HepG2 (cell line): ENCODE measurements around the gene KIF3C. TPM values are rescaled to one million over a fixed set of nuclear protein-coding genes. Genes with fewer than 3 reads are reported as not detected.
"Not testable (repeated sequence)": the region's sequence is repeated elsewhere in the genome, so short reads cannot be mapped to it uniquely, and the experiment has no call there.

Experiments used
- ATAC-seq: fragments of 200-7000 bp; cut with Tn5 transposase; 3 replicates; pipeline ENCODE4 v1.9.1; 2020; ENCODE audit warnings: mild to moderate bottlenecking, moderate library complexity
- BruUV-seq: library from RNA; stranded (reverse); fragments of 400-500 nt; replicated peaks from 2 replicates; lab custom pipeline; 2021; lab: Mats Ljungman, UMichigan
- CTCF ChIA-PET: fragments of 300-600 bp; formaldehyde crosslinking; extraction: SDS; loops from one replicate; lab custom pipeline; 2021; ENCODE audit warnings: low total read pairs, inconsistent platforms, low intra/inter-chr PET ratio; lab: Yijun Ruan, JAX
- POLR2A ChIA-PET: fragments of 350-600 bp; sonication (Branson Sonifier 250); formaldehyde crosslinking; loops from one replicate; lab custom pipeline; 2020; ENCODE audit warnings: antibody characterized with exemption, inconsistent platforms; lab: Yijun Ruan, JAX
- DNase-seq: peaks from one replicate; pipeline ENCODE4 v3.0.0-alpha.2; 2015; ENCODE audit warnings: low spot score
- FAIRE-seq: peaks from 3 replicates; lab custom pipeline; 2011; peaks lifted over from hg19 to GRCh38; lab: Jason Lieb, UNC
- H2AFZ ChIP-seq: one replicate; pipeline ENCODE4 v1.6.1; 2011; ENCODE audit warnings: low read length, inconsistent platforms
- H3K27ac ChIP-seq: fragments of 300-600 bp; 3 replicates; pipeline ENCODE4 v1.8.0; 2011; ENCODE audit warnings: mixed run types, mild to moderate bottlenecking, mixed read lengths, low read length, inconsistent platforms; ENCODE audit not compliant: insufficient read depth; ENCODE audit errors: extremely low read length
- H3K27me3 ChIP-seq, 2 experiments: fragments of 200-600 bp in 1 of 2; 2 replicates in 1 of 2; 3 replicates in 1 of 2; pipeline versions ENCODE4 v1.6.0 to v1.8.0; 2011; ENCODE audit warnings: low read length in 2 of 2, mild to moderate bottlenecking in 2 of 2, moderate library complexity in 2 of 2, inconsistent platforms in 1 of 2; ENCODE audit not compliant: insufficient read depth in 2 of 2, control insufficient read depth in 1 of 2
- H3K36me3 ChIP-seq, 2 experiments: fragments of 200-600 bp in 1 of 2; replicated peaks in 1 of 2; 2 replicates in 1 of 2; 3 replicates in 1 of 2; pipeline versions ENCODE4 v1.5.1 to v1.8.0; 2011; ENCODE audit warnings: low read length in 2 of 2, inconsistent platforms in 1 of 2; ENCODE audit not compliant: insufficient read depth in 2 of 2, control insufficient read depth in 1 of 2
- H3K4me1 ChIP-seq: 2 replicates; pipeline ENCODE4 v1.5.1; 2012; ENCODE audit warnings: low read length, inconsistent platforms; ENCODE audit not compliant: insufficient read depth
- H3K4me2 ChIP-seq: 2 replicates; pipeline ENCODE4 v1.6.0; 2011; ENCODE audit warnings: low read depth, low read length, inconsistent platforms
- H3K4me3 ChIP-seq, 3 experiments: fragments of 200-600 bp in 1 of 3; sonication (generic), shearing (Covaris generic) in 1 of 3; replicated peaks in 1 of 3; 2 replicates each; pipeline ENCODE4 v1.5.1; 2011 to 2016; ENCODE audit warnings: low read length in 3 of 3, inconsistent platforms in 2 of 3, low read depth in 2 of 3, mild to moderate bottlenecking in 2 of 3, control low read depth in 1 of 3, mixed read lengths in 1 of 3; ENCODE audit not compliant: insufficient read depth in 1 of 3
- H3K79me2 ChIP-seq: one replicate; pipeline ENCODE4 v1.6.1; 2011; ENCODE audit warnings: low read length, inconsistent platforms; ENCODE audit not compliant: insufficient read depth
- H3K9ac ChIP-seq: 2 replicates; pipeline ENCODE4 v1.6.0; 2011; ENCODE audit warnings: mild to moderate bottlenecking, low read depth, low read length, inconsistent platforms; ENCODE audit not compliant: insufficient read depth
- H3K9me3 ChIP-seq: 2 replicates; pipeline ENCODE4 v1.5.1; 2012; ENCODE audit warnings: mild to moderate bottlenecking, low read length
- H4K20me1 ChIP-seq: 2 replicates; pipeline ENCODE4 v1.6.0; 2011; ENCODE audit warnings: inconsistent platforms, mild to moderate bottlenecking, low read length, moderate library complexity; ENCODE audit not compliant: insufficient read depth
- FOXP4 ChIP-seq: sonication (generic); formaldehyde crosslinking; IDR thresholded peaks from 2 replicates; pipeline ENCODE4 v1.4.0; 2020; ENCODE audit warnings: missing genetic modification reagents
- HBP1 ChIP-seq: IDR thresholded peaks from 2 replicates; pipeline ENCODE4 v1.6.1; 2016; ENCODE audit warnings: low read depth, control low read depth
- KLF12 ChIP-seq: sonication (generic); formaldehyde crosslinking; IDR thresholded peaks from 2 replicates; pipeline ENCODE4 v1.4.0; 2020; ENCODE audit warnings: missing genetic modification reagents, borderline replicate concordance
- MED8 ChIP-seq: sonication (generic); formaldehyde crosslinking; IDR thresholded peaks from 2 replicates; pipeline ENCODE4 v1.8.1; 2023; ENCODE audit warnings: mild to moderate bottlenecking, missing genetic modification reagents; ENCODE audit not compliant: insufficient replicate concordance
- POLR2AphosphoS2 ChIP-seq: IDR thresholded peaks from 2 replicates; pipeline ENCODE4 v1.6.1; 2011; ENCODE audit warnings: low read depth, low read length, improper control_type of control experiment
- SETDB1 ChIP-seq: sonication (generic); formaldehyde crosslinking; IDR thresholded peaks from 2 replicates; pipeline ENCODE4 v1.5.1; 2020; ENCODE audit warnings: missing genetic modification reagents, mild to moderate bottlenecking, borderline replicate concordance
- SP4 ChIP-seq: sonication (generic); formaldehyde crosslinking; IDR thresholded peaks from 2 replicates; pipeline ENCODE4 v1.8.1; 2023; ENCODE audit warnings: mild to moderate bottlenecking, missing genetic modification reagents
- ZFP91 ChIP-seq: sonication (generic); formaldehyde crosslinking; IDR thresholded peaks from 2 replicates; pipeline ENCODE4 v1.9.0; 2022; ENCODE audit warnings: missing genetic modification reagents, mild to moderate bottlenecking, borderline replicate concordance
- ZNF207 ChIP-seq: fragments of 450-650 bp; IDR thresholded peaks from 2 replicates; pipeline ENCODE4 v1.6.1; 2016; ENCODE audit warnings: antibody characterized with exemption, borderline replicate concordance
- WGBS: methylation state at CpG from one replicate; pipeline ENCODE4 v1.1.6; 2017; ENCODE audit warnings: low lambda C conversion rate; 5-methylcytosine and 5-hydroxymethylcytosine counted together
- in situ Hi-C: cut with HindIII; loops from 2 replicates; pipeline ENCODE4 v1.10.0; 2017; ENCODE audit warnings: low pct_unique_long_range_greater_than_20kb; ENCODE audit not compliant: extremely low pct_ligation_motif_present
- intact Hi-C: fragments of 100-400 bp; cut with micrococcal nuclease; formaldehyde crosslinking; loops from one replicate; pipeline ENCODE4 v1.10.0; 2022; ENCODE audit not compliant: unreplicated experiment
- polyA plus RNA-seq, 8 experiments: library from polyadenylated mRNA; depleted of rRNA in 3 of 8; stranded (reverse) in 7 of 8; unstranded in 1 of 8; fragments of >200 nt; fragmentation: Illumina TruSeq in 4 of 8; extraction: Trizol in 4 of 8; gene quantifications; 2 replicates each; pipeline versions ENCODE4 v1.2.1 to v1.2.3, GENCODE V29; 2011 to 2016; ENCODE audit warnings: low read depth in 4 of 8, missing spikeins in 1 of 8, mixed read lengths in 1 of 8; ENCODE audit not compliant: insufficient read depth in 1 of 8
- total RNA-seq, 5 experiments: library from RNA; depleted of rRNA; stranded (reverse); fragments of >200 nt; fragmentation: Illumina TruSeq; extraction: Trizol; gene quantifications; 2 replicates each; pipeline ENCODE4 v1.2.3, GENCODE V29; 2016; ENCODE audit warnings: low read depth in 1 of 5

KIF3C gene
- total and polyA plus RNA-seq, 2 of the 13 experiments (the other 11 are each of a cell fraction or from before 2014, with no cell fraction given), result 3.6 to 4.9 TPM

- Histone ChIP-seq H3K9me3 (no peaks in the 10 kb centered on the region), H3K4me1 (peaks cover 16% of the 10 kb centered on the region), H2AFZ (no peak overlapping the region), H3K27me3 (no peaks in the 10 kb centered on the region), H3K36me3 (no peaks in the 10 kb centered on the region), H3K79me2 (no peaks in the 10 kb centered on the region), H3K27ac (no peak overlapping the region), H3K4me3 (no peak overlapping the region), H4K20me1 (no peaks in the 10 kb centered on the region), H3K9ac (no peak overlapping the region), H3K4me2 (no peak overlapping the region)
- ChIA-PET POLR2A (no interaction called here), CTCF (no interaction called here)
- no TSS peak for BruUV-seq
- 89% methylated on average over 4 of the region's 4 CpGs for WGBS
- in situ Hi-C loops (no loop called here), intact Hi-C loops (no loop called here)
- FAIRE-seq (no peak), ATAC-seq (no peak), DNase-seq (no peak)
- TF ChIP-seq HBP1 (CRISPR knock-in tag) (no peak), POLR2AphosphoS2 (no peak), SETDB1 (CRISPR knock-in tag) (no peak), KLF12 (CRISPR knock-in tag) (no peak), SP4 (CRISPR knock-in tag) (no peak), FOXP4 (CRISPR knock-in tag) (no peak), ZFP91 (CRISPR knock-in tag) (no peak), ZNF207 (no peak), MED8 (CRISPR knock-in tag) (no peak)
Observed at GRCh38 chr2:25960396-25960795, 21.9 kb downstream of the KIF3C start.

GRCh38 chr2:25958611-25959010, 23.7 kb downstream of the KIF3C start:
- H3K27ac ChIP-seq, in situ Hi-C loops, H3K9ac ChIP-seq, POLR2A ChIA-PET, H3K79me2 ChIP-seq, CTCF ChIA-PET, H2AFZ ChIP-seq, ATAC-seq, H3K36me3 ChIP-seq, FAIRE-seq, H4K20me1 ChIP-seq, H3K27me3 ChIP-seq, BruUV-seq, H3K4me3 ChIP-seq, DNase-seq, H3K9me3 ChIP-seq, H3K4me2 ChIP-seq: not testable (repeated sequence)
- 89% methylated on average over 12 of the region's 12 CpGs for WGBS
- H3K4me1 ChIP-seq, result peaks cover 34% of the 10 kb centered on the region
- intact Hi-C loops, result loop anchor here (10.0 kb wide), 1 partner anchor 506 kb away; no protein-coding TSS in a partner anchor
